ENCODE measurements around the gene RNF225.
A peak's percentile ranks its signal among the peaks of the same experiment; 100 is the strongest.
"Not testable (repeated sequence)": the region's sequence is repeated elsewhere in the genome, so short reads cannot be mapped to it uniquely, and the experiment has no call there.

Gene RNF225

DNA sequence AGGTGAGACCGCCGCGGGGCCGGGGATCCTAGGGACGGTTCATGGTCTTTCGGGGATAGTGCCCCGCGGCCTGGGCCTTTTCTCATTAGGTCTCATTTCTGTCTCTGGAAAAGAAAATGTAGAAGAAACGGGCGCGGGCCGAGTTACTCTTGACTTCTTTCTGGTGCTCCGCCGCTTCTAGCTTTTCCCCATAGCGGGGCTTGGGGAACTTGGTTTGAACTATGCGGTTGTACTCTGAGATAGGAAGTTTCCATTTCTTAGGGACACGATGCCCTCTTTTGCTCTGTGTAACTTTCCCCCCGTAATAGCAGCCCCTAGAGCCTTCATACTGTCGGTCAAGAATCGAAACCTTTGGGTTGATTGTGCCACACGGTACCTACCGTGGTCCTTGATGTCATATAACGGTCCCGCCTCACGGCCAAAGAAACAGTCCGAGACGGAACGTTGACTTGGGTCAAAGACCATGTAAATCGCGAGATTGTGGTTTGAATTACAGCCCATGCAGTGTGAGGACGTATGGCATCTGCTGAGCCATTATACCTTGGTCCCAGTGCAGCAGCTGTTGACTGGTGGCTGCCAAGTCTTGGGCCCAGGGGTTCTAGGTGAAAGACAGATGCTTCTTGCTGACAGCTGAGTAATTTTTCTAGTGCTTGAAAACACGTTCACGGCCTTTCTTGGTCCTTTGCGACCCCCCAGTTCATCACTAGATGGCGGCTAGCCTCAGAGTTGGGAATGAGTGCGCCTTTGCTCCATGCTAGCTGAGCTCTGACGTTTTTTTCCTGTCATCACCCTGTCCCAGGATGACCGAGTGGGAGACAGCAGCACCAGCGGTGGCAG lies 7.9 kb upstream of the RNF225 start:
- DNase-seq (ENCODE audit: low spot score): peak; percentile 31

DNA sequence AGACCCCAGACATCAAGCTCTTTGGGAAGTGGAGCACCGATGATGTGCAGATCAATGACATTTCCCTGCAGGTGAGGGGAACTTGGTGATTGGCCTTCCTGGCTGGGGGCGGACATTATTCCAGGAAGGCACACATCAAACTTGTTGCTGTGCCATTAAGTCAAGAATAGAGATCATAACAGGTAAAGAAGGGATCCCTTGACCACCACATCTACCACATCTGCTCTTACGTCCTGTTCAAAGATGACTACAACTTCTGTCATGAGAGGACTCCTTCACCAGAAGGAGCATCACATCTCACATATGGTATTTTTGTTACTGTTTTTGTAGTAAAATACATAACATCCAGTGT lies 7.3 kb upstream of the RNF225 start:
- DNase-seq (ENCODE audit: low spot score): no peak

DNA sequence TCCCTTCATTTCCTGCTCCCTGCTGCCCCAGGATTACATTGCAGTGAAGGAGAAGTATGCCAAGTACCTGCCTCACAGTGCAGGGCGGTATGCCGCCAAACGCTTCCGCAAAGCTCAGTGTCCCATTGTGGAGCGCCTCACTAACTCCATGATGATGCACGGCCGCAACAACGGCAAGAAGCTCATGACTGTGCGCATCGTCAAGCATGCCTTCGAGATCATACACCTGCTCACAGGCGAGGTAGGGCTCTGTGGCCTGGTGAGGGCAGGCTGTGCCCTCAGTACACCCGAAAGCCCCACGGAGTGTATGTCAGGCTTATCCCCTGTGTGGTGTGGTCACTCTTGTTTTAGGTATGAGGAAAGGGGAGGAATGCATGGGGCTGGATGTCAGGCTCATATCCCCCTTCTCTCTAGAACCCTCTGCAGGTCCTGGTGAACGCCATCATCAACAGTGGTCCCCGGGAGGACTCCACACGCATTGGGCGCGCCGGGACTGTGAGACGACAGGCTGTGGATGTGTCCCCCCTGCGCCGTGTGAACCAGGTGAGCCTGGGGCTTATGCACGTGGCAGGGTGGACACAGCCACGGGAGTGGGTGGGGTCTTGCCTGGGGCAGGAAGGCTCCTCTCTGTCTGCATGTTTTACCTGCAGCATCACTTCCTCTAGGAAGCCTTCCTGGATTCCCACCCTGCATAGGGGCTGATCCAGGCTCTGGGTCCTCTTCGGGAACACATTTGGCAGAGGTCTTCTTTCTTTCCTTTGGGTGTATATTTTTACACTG lies 2.3 kb upstream of the RNF225 start:
- DNase-seq (ENCODE audit: low spot score): peak; percentile 17

DNA sequence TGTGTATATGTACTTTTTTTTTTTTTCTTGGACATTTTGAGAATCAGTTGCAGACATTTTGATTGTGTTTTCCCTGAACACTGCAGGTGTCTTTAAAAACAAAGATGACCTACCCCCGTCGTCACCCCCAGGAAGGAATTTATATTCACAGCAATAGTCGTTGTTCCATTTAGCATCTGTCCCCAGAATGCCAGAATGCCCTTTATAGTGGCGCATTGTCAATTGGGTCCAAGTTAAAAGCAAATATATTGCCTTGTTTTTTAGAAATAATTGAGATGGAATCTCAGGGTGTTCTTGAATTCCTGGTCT lies 1.8 kb upstream of the RNF225 start:
- DNase-seq (ENCODE audit: low spot score): no peak

DNA sequence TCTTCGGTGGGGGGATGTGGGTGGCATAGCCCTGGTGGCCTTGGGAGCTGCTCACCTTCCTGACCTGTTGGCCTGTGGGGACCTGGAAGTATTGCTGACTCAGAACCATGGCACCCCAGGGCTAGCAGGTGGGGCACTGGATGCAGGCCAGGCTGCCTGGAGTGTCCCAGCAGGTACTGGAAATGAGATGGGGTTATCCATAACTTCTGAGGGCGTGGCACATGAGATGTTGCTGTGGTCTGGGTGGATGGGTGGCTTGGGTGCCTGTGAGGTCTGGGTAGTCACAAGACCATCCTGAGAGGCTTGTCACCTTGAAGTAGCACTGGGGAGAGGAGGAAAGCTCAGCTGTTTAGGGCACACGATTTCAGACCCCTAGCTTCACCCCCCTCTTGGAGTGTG lies 636 bp upstream of the RNF225 start:
- no peak for DNase-seq (ENCODE audit: low spot score)

DNA sequence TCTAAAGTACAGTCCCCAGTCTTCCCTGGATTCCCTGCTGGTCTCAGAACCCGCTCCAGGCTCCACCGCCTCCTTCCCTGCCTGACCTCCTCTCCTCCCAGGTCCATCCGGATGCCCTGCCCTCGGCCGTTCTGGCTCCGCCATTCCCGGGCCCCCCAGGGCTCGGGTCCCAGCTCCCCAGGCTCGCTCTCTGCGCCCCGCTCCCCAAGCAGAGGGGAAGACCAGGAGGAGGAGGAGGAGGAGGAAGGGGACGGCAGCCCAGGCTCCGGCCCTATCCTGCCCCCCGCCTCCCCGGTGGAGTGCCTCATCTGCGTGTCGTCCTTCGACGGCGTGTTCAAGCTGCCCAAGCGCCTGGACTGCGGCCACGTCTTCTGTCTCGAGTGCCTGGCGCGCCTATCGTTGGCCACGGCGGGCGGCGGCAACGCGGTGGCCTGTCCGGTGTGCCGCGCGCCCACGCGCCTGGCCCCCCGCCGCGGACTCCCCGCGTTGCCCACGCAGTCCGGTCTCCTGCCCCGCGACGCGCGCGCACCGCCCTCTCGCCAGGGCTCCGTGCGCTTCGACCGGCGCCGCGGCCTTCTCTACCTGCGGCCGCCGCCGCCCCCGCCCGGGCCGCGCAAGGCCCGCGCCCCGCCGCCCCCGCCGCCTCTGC lies 647 bp downstream of the RNF225 start:
- no peak for DNase-seq (ENCODE audit: low spot score)

DNA sequence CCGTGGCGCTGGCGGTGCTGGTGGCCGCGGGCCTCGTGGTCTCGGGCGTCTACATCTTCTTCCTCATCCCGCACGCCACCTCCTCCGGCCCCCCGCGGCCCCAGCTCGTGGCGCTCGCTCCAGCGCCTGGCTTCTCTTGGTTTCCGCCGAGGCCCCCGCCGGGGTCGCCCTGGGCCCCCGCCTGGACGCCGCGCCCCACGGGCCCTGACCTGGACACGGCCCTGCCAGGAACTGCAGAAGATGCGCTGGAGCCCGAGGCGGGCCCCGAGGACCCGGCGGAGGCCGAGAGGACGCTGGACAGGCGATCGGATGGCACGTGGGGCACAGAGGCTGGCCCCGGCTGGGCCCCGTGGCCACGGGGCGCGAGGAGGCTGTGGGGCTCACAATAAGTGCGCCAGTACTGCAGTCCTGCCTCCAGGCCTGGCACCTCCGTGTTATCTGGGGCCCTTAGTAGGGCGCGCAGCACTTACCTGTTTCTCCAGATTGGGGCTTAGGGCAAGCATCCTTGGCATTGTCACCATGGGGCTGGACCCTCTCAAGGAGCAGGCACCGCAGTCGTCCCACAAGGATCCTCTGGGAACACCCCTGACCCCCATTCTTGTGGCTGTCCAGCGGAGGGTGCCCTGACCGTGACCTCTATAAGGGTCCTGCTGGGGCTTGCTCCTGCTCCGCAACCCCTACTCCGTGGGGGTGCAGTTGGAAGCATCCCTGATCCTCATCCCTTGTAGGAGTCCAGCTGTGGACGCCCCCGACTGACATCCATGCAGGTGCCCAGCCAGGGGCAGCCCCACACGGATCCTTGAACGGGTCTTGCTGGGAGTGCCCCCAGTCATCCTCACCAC lies 1.5 kb downstream of the RNF225 start:
- no peak for DNase-seq (ENCODE audit: low spot score)

DNA sequence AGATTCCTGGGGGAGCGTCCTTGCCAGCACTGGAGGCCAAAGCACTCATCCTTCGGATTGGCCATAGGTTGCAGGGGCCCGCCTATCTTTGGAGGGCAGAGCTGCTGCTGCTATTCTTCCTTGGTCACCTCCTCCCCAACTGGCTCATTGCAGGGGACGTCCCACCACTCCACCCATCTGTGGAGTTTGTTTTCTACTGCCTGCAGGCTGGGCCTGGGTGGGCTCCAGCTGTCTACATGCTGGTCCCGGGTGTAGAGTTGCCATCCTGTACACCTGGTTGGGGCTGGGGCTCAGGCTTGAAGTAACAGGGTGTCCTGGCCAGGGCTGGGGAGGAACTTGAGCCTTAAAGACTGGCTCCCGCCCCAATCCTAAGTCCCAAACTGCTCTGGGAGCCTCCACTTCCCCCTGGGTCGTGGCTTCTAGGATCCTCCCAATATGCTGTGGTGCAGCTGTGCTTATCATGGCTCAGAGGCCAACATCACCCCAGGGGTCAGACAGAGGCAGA lies 2.1 kb downstream of the RNF225 start:
- no peak for DNase-seq (ENCODE audit: low spot score)

DNA sequence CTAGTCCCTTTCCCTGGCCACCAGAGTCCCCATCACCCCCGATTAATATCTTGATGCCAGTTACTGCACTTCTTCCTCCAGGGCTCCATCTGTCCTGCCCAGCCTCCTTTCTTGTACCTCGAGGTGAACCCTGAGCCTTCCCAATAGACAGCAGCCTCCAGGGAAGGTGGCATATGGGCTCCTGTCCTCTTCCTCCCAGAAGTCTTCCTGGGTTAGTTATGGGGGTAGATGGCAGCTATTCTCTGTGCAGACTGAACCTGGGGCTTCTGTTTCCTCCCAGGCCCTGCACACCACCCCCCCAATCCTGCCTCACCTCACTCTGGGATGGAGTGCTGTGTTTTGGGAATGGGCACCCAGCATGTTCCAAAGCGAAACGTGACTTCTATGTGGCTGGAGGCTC lies 2.6 kb downstream of the RNF225 start:
- no peak for DNase-seq (ENCODE audit: low spot score)

DNA sequence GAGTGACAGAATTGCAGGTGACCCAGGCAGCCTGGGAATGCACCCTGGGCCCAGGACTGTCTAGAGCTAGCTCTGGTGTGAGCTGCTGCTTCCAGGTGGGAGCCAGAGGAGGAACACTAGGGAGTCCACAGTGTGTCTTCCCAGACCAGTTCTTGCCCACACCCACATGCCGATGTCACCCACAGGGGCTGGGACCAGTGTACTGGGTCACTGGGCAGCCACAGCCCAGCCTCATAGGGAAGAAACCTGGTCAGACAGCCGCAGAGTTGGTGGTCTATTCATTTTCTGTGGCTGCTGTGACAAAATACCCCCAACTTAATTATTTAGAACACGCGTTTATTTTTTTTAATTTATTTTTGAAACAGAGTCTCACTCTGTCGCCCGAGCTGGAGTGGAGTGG lies 3.1 kb downstream of the RNF225 start:
- DNase-seq (ENCODE audit: low spot score): no peak

DNA sequence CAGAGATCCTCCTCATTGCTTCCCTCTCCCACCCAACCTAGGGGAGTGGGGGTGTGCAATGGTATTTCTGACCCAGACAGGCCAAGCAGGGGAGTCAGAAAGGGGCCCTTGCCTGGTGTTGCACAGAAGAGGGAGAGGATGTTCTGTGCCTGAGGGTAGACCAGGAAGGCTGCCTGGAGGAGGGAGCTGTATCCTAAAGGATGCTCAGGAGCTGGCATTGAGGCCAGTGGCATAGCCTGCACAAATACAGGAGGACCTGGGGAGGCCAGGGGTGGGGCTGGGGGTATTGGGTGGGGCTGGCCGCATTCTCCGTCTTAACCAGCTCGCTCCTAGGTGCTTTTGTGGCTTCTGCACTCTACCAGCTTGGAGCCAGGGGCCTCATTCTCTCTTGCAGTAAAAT lies 4.4 kb downstream of the RNF225 start:
- DNase-seq (ENCODE audit: low spot score): no peak

DNA sequence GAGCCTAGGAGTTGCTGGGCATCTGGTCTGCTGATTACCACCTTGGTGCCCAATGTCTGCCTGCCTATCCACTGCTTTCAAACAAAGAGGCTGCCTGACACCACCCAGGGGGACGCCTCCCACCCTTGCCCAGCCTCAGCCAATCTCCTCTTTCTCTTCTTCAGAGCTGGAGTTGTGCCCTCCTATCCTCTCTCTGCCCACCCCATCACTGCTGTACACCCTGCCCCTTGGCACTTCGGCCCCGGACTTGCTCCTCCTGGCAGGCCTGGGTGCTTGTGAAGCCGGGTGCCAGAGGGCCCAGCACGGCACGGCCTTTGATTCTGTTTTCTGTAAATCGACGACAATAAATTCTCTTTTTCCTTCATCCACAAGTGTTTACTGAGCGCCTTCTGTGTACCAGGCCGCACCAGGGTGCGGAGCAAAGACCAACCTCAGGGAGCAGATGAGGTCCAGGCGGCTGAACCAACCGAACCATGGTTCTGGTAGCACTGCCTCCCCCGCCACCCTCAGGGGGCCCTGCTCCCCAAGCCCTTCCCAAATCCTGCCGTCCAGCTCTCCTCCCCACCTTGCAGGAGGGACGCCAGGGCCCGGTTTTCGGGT lies 5.0 kb downstream of the RNF225 start:
- no peak for DNase-seq (ENCODE audit: low spot score)

DNA sequence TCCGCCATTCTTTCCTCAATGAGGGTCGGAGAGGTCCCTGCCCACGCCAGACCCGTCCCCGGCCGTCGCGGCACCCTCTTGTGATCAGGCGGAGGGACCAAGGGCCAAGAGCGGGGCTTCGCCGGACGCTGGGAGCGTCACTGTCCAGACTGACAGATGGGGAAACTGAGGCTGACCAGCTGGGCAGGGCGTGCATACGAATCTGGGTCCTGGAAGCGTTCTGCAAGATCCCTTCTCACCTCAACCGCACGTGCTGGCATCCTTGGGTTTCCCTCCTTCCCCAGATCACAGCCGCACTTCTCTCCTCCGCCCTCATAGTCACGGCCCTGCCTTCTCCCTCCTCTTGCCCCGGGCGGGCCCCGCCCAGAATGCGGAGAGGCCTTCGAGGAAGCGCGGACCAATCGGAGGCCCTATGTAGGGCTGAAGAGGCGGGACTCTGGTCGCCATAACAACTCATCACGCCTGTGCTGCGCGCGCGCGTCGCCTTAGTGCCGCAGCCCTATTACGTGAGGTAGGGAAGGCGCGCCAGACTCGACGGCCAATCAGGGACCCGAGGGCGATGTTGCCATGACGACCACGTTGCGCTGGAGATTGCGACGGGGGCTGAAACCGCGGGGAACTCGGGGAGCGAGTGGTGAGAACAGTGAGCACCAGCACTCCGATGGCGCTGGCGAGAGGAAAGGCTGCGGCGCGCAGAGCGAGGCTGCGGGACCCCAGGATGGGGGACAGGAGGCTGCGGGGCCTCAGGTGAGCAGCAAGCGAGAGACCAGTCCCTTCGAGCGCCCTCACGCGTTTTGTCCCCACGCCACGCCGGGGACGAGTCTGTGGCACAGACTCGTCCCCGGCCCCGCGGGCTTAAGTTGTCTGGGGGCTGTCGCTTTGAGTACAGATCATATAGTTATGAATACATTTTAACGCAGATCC lies 5.7 kb downstream of the RNF225 start:
- peak; percentile 97 for DNase-seq (ENCODE audit: low spot score)

DNA sequence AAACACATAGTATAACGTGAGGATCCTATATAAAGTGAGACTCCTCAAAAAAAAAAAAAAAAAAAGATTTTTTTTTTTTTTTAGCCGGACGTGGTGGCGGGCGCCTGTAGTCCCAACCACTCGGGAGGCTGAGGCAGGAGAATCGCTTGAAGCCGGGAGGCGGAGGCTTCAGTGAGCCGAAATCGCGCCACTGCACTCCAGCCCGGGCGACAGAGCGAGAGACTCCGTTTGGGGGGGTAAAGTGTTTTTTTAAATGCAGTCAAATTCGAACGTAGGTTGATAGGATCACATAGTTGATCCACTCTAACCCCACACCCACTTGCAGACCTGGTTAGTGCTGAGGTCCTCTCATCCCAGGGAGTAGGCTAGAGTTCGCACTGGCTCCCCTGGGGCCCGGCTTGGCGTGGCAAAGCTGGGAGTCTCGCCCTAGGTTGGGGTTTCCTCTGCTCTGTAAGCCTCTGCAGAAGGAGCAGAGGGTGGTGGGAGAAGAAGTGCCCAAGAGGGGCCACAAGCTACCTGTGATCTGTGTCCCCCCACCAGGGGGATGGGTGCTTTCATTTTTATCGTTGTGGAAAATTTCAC lies 6.5 kb downstream of the RNF225 start:
- no peak for DNase-seq (ENCODE audit: low spot score)

DNA sequence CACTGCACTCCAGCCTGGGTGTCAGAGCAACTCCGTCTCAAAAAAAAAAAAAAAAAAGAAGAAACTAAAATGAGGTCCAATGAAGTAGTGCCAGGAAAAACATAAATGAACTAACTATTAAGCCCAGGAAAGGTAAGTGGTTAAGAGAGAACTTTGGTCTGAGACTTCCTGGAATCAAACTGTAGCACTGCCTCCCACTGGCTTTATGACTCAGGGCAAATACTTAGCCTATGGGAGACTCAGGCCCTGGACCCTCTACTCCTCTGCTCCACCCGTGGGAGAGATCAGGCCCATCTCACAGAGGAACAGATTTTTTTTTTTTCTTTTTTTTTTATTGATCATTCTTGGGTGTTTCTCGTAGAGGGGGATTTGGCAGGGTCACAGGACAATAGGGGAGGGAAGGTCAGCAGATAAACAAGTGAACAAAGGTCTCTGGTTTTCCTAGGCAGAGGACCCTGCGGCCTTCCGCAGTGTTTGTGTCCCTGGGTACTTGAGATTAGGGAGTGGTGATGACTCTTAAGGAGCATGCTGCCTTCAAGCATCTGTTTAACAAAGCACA lies 8.5 kb downstream of the RNF225 start:
- DNase-seq (ENCODE audit: low spot score): not testable (repeated sequence)

DNA sequence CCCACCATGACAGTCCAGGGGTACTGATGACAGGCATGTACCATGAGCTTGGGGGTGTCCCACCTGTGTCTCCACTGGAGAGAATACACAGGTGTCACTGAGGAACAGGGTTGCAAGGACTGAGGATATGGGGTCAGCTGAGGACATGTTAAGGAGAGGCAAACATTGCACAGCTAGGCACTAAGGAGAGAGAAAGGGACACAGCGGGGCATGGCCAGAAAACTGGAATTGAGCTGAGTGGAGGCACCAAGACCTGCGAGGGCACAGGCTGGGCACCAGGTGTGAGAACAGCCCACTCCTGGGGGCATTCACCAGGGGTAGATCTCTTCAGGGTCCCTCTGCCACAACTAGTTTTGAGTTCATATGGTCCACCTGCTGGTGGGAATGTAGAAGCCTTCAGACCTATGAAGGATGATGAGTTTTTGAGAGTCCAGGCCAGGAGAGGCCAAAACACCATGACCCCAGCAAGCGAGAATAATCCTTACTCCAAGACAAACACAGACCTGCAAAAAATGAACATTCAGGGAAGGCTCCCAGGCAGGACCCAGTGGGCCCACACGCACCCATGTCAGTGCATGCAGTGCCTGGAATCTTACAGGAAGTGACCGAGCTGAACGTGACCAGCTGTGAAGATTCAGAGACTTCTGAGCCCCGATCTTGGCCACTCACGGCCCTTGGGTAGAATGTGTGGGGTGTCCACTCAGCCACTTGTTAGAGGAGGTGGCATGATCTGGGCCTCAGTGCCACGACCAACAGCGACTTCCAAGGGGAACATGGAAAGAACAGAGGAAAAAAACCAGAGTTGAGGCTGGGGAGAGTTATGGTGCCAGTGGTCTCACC lies 11.6 kb downstream of the RNF225 start:
- no peak for DNase-seq (ENCODE audit: low spot score)

DNA sequence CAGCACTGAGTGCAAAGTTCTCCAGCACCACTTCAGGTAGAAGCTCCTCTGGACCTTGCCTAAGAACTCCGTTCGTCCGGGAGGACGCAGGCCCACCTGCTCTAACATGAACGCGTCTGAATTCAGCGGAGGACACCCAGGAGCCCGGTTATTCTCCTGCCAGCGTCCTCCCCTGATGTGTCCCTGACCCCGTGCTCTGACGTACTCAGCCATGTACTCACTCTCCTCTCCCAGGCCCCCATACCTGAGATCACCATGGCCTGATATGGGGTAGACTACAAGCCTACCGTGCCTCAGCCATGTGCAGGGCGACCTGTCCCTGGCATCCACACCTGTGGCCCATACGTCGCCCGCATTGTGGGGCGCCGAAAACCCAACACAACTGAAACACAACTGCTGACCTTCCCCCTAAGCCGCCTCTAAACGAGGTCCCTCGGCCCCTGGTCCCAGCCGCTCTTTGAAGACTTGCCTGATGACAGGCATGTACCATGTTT lies 12.2 kb downstream of the RNF225 start:
- DNase-seq (ENCODE audit: low spot score): no peak

DNA sequence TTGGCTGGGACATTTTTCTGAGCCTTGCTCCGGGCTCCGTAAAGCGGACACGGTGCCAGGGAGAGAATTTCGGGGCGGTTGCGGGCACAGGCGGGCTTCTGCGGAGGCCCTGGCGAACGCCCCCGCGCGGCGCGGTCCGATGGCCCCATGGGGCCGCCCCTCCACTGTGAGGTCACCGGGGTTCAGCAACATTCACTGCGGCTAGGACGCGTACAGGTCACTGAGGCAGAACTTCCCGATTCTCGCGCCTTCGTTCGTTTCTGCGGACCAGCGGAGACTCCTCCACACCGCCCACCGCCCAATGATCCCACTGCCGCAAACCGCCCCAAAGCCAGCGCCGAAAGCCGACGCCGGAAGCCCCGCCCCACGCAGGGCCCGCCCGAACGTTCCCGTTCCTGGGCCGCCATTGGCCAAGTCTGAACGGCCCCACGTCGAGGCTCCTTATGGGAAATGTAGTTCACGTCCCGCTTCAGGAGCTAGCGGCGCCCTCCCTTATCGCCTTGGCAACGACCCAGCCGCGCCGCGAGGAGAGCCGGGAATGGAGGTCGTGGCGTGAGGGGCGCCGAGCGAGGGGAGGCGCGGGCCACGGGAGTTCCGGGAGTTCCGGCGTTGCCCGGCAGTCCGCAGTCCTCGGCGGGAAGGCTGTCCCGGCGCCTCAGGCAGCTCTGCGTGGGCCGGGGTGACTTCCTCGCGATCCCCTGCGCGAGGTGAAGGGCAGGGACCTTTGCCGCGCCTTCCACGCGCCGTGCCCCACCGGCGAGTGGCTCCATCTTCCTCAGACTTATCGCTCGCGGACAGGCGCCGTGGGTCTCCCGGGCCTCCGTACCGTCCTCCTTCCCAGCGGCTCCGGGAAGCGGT lies 12.9 kb downstream of the RNF225 start, which contains the start of gene ZNF584:
TSS of gene ZNF584 (plus strand) at position 498 of the 858 bp plus-strand sequence. CDS start 499 bp downstream, outside the sequence.
- DNase-seq (ENCODE audit: low spot score): peak; percentile 94

Data from D341Med (cell line).